Ishikawa (cell line): ENCODE measurements around the gene SUPT5H.

Source experiments
- CREB1 ChIP-seq: IDR thresholded peaks from 2 replicates; pipeline ENCODE4 v1.6.1; 2012; ENCODE audit warnings: low read depth
- EP300 ChIP-seq: IDR thresholded peaks from 2 replicates; pipeline ENCODE4 v1.6.1; 2012; ENCODE audit warnings: borderline replicate concordance
- MAX ChIP-seq: IDR thresholded peaks from 2 replicates; pipeline ENCODE4 v1.6.1; 2012
- NFIC ChIP-seq: IDR thresholded peaks from 2 replicates; pipeline ENCODE4 v1.6.1; 2012
- RAD21 ChIP-seq: IDR thresholded peaks from 2 replicates; pipeline ENCODE4 v1.6.1; 2012; ENCODE audit warnings: low read depth
- REST ChIP-seq: IDR thresholded peaks from 2 replicates; pipeline ENCODE4 v1.6.1; 2012; ENCODE audit warnings: low read depth, mild to moderate bottlenecking
- TAF1 ChIP-seq: IDR thresholded peaks from 2 replicates; pipeline ENCODE4 v1.6.1; 2012; ENCODE audit warnings: low read depth, mild to moderate bottlenecking
- TEAD4 ChIP-seq: IDR thresholded peaks from 2 replicates; pipeline ENCODE4 v1.6.1; 2012
- YY1 ChIP-seq: IDR thresholded peaks from 2 replicates; pipeline ENCODE4 v1.6.1; 2012; ENCODE audit warnings: low read depth
- ZBTB7A ChIP-seq: IDR thresholded peaks from 2 replicates; pipeline ENCODE4 v1.6.1; 2012; ENCODE audit warnings: low read depth

- TF ChIP-seq MAX (no peak), CREB1 (no peak), TAF1 (no peak), EP300 (no peak), TEAD4 (no peak), RAD21 (no peak), YY1 (no peak), ZBTB7A (no peak), REST (no peak), NFIC (no peak)
These were observed 12.7 kb upstream of the SUPT5H start for GRCh38 chr19:39432677-39433025.
